HCT116 (cell line): ENCODE data around the gene PMF1. TPM values are rescaled to one million over a fixed set of nuclear protein-coding genes. Genes with fewer than 3 reads are reported as not detected.

Experiments
- ATAC-seq: fragments of 200-7000 bp; cut with Tn5 transposase; 2 replicates; pipeline ENCODE4 v1.9.1; 2020; ENCODE audit warnings: mild to moderate bottlenecking, moderate library complexity
- BruUV-seq: library from RNA; stranded (reverse); fragments of 400-500 nt; replicated peaks from 2 replicates; lab custom pipeline; 2021; lab: Mats Ljungman, UMichigan
- CTCF ChIA-PET: fragments of 300-600 bp; sonication (Branson Sonifier 250); formaldehyde crosslinking; loops from one replicate; lab custom pipeline; 2021; ENCODE audit warnings: antibody characterized with exemption; lab: Charles Lee
- POLR2A ChIA-PET: fragments of 300-600, 350-600 bp; sonication (Branson Sonifier 250); formaldehyde crosslinking; loops from one replicate; lab custom pipeline; 2021; ENCODE audit warnings: antibody characterized with exemption; lab: Charles Lee
- RAD21 ChIA-PET, 2 experiments: fragments of 300-600 bp; sonication (Branson Sonifier 250); formaldehyde crosslinking; loops; one replicate each; lab custom pipeline; 2023; ENCODE audit warnings: low total read pairs in 2 of 2; ENCODE audit not compliant: uncharacterized antibody in 2 of 2, unreplicated experiment in 2 of 2, low non-redundant PET in 1 of 2; lab: Charles Lee
- DNase-seq: peaks from one replicate; pipeline ENCODE4 v3.0.0-alpha.2; 2010; ENCODE audit warnings: low read depth, low spot score
- H2AFZ ChIP-seq: fragments of 200-600 bp; shearing (Covaris generic), sonication (generic); 2 replicates; pipeline ENCODE4 v1.6.1; 2017; ENCODE audit warnings: low read depth, mixed run types, mixed read lengths, antibody characterized with exemption, low read length; ENCODE audit not compliant: poor library complexity, severe bottlenecking
- H3K27ac ChIP-seq: 2 replicates; pipeline ENCODE4 v1.5.1; 2012; ENCODE audit warnings: low read depth, low read length
- H3K27me3 ChIP-seq: fragments of 200-600 bp; sonication (generic); 2 replicates; pipeline ENCODE4 v1.6.1; 2016; ENCODE audit warnings: mixed run types, low read length, mixed read lengths; ENCODE audit not compliant: insufficient read depth
- H3K36me3 ChIP-seq, 2 experiments: fragments of 200-500 bp in 1 of 2; fragments of 200-600 bp in 1 of 2; sonication (Bioruptor generic) in 1 of 2; sonication (generic) in 1 of 2; 2 replicates each; pipeline versions ENCODE4 v1.5.1 to v1.6.1; 2014 to 2016; ENCODE audit warnings: low read length in 2 of 2, inconsistent platforms in 1 of 2, mixed read lengths in 1 of 2, mixed run types in 1 of 2; ENCODE audit not compliant: insufficient read depth in 2 of 2, control insufficient read depth in 1 of 2
- H3K4me1 ChIP-seq, 2 experiments: fragments of 200-600 bp in 1 of 2; sonication (generic) in 1 of 2; 2 replicates each; pipeline versions ENCODE4 v1.5.1 to v1.6.1; 2012 to 2017; ENCODE audit warnings: low read length in 2 of 2, inconsistent platforms in 1 of 2, mild to moderate bottlenecking in 1 of 2, mixed read lengths in 1 of 2, mixed run types in 1 of 2, moderate library complexity in 1 of 2; ENCODE audit not compliant: insufficient read depth in 2 of 2, control insufficient read depth in 1 of 2
- H3K4me2 ChIP-seq: fragments of 200-600 bp; sonication (generic); 2 replicates; pipeline ENCODE4 v1.6.1; 2017; ENCODE audit warnings: mixed run types, low read length, mixed read lengths
- H3K4me3 ChIP-seq, 2 experiments: fragments of 200-600 bp in 1 of 2; sonication (generic) in 1 of 2; replicated peaks in 1 of 2; 2 replicates each; pipeline ENCODE4 v1.5.1; 2011 to 2016; ENCODE audit warnings: low read length in 2 of 2, control low read depth in 1 of 2, low read depth in 1 of 2, mild to moderate bottlenecking in 1 of 2, mixed read lengths in 1 of 2, mixed run types in 1 of 2
- H3K79me2 ChIP-seq: fragments of 200-600 bp; sonication (generic); 2 replicates; pipeline ENCODE4 v1.6.1; 2017; ENCODE audit warnings: mild to moderate bottlenecking, mixed run types, low read length, moderate library complexity, mixed read lengths; ENCODE audit not compliant: insufficient read depth
- H3K9ac ChIP-seq: fragments of 200-600 bp; sonication (generic); 2 replicates; pipeline ENCODE4 v1.6.1; 2016; ENCODE audit warnings: low read length, mixed read lengths
- H3K9me2 ChIP-seq: fragments of 200-600 bp; sonication (generic), shearing (Covaris generic); 2 replicates; pipeline ENCODE4 v1.6.1; 2017; ENCODE audit warnings: mixed run types, mild to moderate bottlenecking, moderate library complexity; ENCODE audit not compliant: insufficient read depth
- H3K9me3 ChIP-seq, 2 experiments: fragments of 200-500 bp in 1 of 2; fragments of 200-600 bp in 1 of 2; sonication (Bioruptor generic) in 1 of 2; sonication (generic) in 1 of 2; 2 replicates each; pipeline ENCODE4 v1.6.1; 2014 to 2017; ENCODE audit warnings: low read length in 2 of 2, mixed read lengths in 2 of 2, inconsistent platforms in 1 of 2, low read depth in 1 of 2, mild to moderate bottlenecking in 1 of 2, mixed run types in 1 of 2, moderate library complexity in 1 of 2; ENCODE audit not compliant: control insufficient read depth in 1 of 2, insufficient read depth in 1 of 2
- H4K20me1 ChIP-seq: fragments of 200-600 bp; sonication (generic), shearing (Covaris generic); 2 replicates; pipeline ENCODE4 v1.6.1; 2017; ENCODE audit warnings: mixed run types, mild to moderate bottlenecking, moderate library complexity; ENCODE audit not compliant: insufficient read depth
- CEBPB ChIP-seq: IDR thresholded peaks from 2 replicates; pipeline ENCODE4 v1.6.1; 2012; ENCODE audit warnings: low read depth
- POLR2AphosphoS5 ChIP-seq: IDR thresholded peaks from 2 replicates; pipeline ENCODE4 v1.6.1; 2011; ENCODE audit warnings: mild to moderate bottlenecking, low read depth, low read length, moderate library complexity
- RAD21 ChIP-seq: IDR thresholded peaks from 2 replicates; pipeline ENCODE4 v1.6.1; 2012; ENCODE audit warnings: low read depth, mild to moderate bottlenecking
- SIN3A ChIP-seq: IDR thresholded peaks from 2 replicates; pipeline ENCODE4 v1.6.1; 2012; ENCODE audit warnings: low read depth
- SRF ChIP-seq: IDR thresholded peaks from 2 replicates; pipeline ENCODE4 v1.6.1; 2012; ENCODE audit warnings: low read depth
- TCF7L2 ChIP-seq: IDR thresholded peaks from 2 replicates; pipeline ENCODE4 v1.7.0; 2011; ENCODE audit warnings: borderline replicate concordance, inconsistent platforms; ENCODE audit not compliant: insufficient read depth, insufficient read length; ENCODE audit errors: extremely low read depth
- YY1 ChIP-seq: IDR thresholded peaks from 2 replicates; pipeline ENCODE4 v1.6.1; 2011; ENCODE audit warnings: low read length, low read depth, moderate library complexity, mild to moderate bottlenecking; ENCODE audit not compliant: insufficient replicate concordance; ENCODE audit errors: extremely low read depth
- ZFX ChIP-seq: fragments of 450-650 bp; IDR thresholded peaks from 2 replicates; pipeline ENCODE4 v1.6.1; 2017
- intact Hi-C: fragments of 100-400 bp; cut with micrococcal nuclease; formaldehyde crosslinking; loops from 2 replicates; pipeline ENCODE4 v1.10.0; 2022
- total RNA-seq: library from RNA; stranded (reverse); gene quantifications from one replicate; pipeline ENCODE4 v1.2.1, GENCODE V29; 2021; ENCODE audit not compliant: unreplicated experiment

The PMF1 gene
- total RNA-seq, 1 experiment from 2014 or later = 52.6 TPM

GRCh38 chr1:156249593-156249992 is 36.8 kb downstream of the PMF1 start:
- ATAC-seq (no peak), DNase-seq (no peak)
- POLR2A ChIA-PET = no interaction called here
- H3K27me3 ChIP-seq = no peaks in the 10 kb centered on the region
- H3K9me3 ChIP-seq = no peaks in the 10 kb centered on the region
- no peak overlapping the region for H3K9ac ChIP-seq
- peaks cover 36 to 49% of the 10 kb centered on the region in 2 experiments for H3K36me3 ChIP-seq
- no peak overlapping the region for H2AFZ ChIP-seq
- no peak overlapping the region for H3K4me3 ChIP-seq
- BruUV-seq = no TSS peak
- TF ChIP-seq CEBPB (no peak), TCF7L2 (no peak), SIN3A (no peak), YY1 (no peak), POLR2AphosphoS5 (no peak), SRF (no peak), ZFX (no peak), RAD21 (no peak)
- H3K9me2 ChIP-seq = no peaks in the 10 kb centered on the region
- intact Hi-C loops = no loop called here
- peaks cover 3% of the 10 kb centered on the region; the same call in 1 of the 2 replicates for H4K20me1 ChIP-seq
- RAD21 ChIA-PET = no interaction called here
- H3K79me2 ChIP-seq = no peaks in the 10 kb centered on the region
- H3K4me1 ChIP-seq = peaks cover 8 to 19% of the 10 kb centered on the region in 2 experiments
- H3K4me2 ChIP-seq = no peak overlapping the region
- no peak overlapping the region for H3K27ac ChIP-seq
- CTCF ChIA-PET = no interaction called here

DNA sequence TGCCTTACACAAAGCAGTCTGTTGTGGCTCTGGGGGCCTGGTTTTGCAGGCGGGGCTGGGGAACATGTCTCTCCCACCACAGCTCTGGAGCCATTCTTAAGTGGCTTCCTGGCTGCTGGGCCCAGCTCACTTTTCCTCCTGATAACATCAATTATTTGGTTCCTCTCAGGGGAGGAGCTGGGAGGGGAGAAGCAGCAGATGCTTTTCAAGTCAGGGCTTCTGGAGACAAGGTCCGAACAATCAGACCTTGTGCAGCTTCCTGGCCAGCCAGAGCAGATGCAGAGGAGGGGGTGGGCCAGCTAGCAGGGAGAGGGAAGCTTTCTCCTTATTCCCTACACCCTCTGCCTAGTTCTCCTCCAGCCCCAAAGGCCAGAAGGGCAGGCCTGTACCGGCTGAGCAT is 38.7 kb downstream of the PMF1 start:
- intact Hi-C loops = no loop called here
- CTCF ChIA-PET = interaction anchor here (1.0 kb wide), 1 partner anchor 8 kb away, joined by 3 read pairs; no protein-coding TSS in a partner anchor

More for the DNA sequence above, 38.7 kb downstream of the PMF1 start:
- Histone ChIP-seq H3K4me2 (no peak overlapping the region), H3K9me3 (no peaks in the 10 kb centered on the region), H3K79me2 (no peaks in the 10 kb centered on the region), H3K4me1 (peaks cover 8 to 18% of the 10 kb centered on the region in 2 experiments), H3K27me3 (no peaks in the 10 kb centered on the region), H2AFZ (no peak overlapping the region), H3K9ac (no peak overlapping the region), H3K9me2 (no peaks in the 10 kb centered on the region), H3K4me3 (no peak overlapping the region), H3K36me3 (peaks cover 47 to 57% of the 10 kb centered on the region in 2 experiments), H3K27ac (no peak overlapping the region), H4K20me1 (peaks cover 3% of the 10 kb centered on the region; the same call in 1 of the 2 replicates)
- RAD21 ChIA-PET = no interaction called here
- no peak for TF ChIP-seq SIN3A
- POLR2A ChIA-PET = no interaction called here
- no peak for ATAC-seq
- BruUV-seq = no TSS peak
- DNase-seq = no peak
